ENCODE data around the gene PDCD4. TPM values are rescaled to one million over a fixed set of nuclear protein-coding genes. Genes with fewer than 3 reads are reported as not detected.

PDCD4 gene
- total RNA-seq, 4 donors from 2014 or later: 230 to 445 (median 330) TPM

- TF ChIP-seq CTCF (IDR thresholded peaks at IDR 0.05): no peak
- no peak for TF ChIP-seq POLR2A (IDR thresholded peaks at IDR 0.05)
- no peak overlapping the region for H3K4me3 ChIP-seq (ENCODE audit: low read depth, poor library complexity, severe bottlenecking)
- no peak for DNase-seq (ENCODE audit: low spot score in 2 of 2)
- intact Hi-C loops (cut with DNase I; ENCODE audit: low total_unique reads): no loop called here
Observed at GRCh38 chr10:110853921-110854605, 17.7 kb upstream of the PDCD4 start.

- no peak for TF ChIP-seq POLR2A (IDR thresholded peaks at IDR 0.05)
- TF ChIP-seq CTCF (IDR thresholded peaks at IDR 0.05): no peak
- WGBS, 2 donors: 44 to 48% methylated on average over 12 of the region's 12 CpGs
- intact Hi-C loops (cut with DNase I; ENCODE audit: low total_unique reads): no loop called here
- DNase-seq (ENCODE audit: low spot score in 2 of 2): peak; percentile 62 to 86
- H3K4me3 ChIP-seq (ENCODE audit: low read depth, poor library complexity, severe bottlenecking): no peak overlapping the region
Observed at GRCh38 chr10:110857265-110858171, 14.2 kb upstream of the PDCD4 start.

GRCh38 chr10:110858297-110858934, 13.3 kb upstream of the PDCD4 start:
- TF ChIP-seq POLR2A (IDR thresholded peaks at IDR 0.05) (no peak), CTCF (IDR thresholded peaks at IDR 0.05) (no peak)
- no peak for DNase-seq (ENCODE audit: low spot score in 2 of 2)
- intact Hi-C loops (cut with DNase I; ENCODE audit: low total_unique reads): no loop called here
- H3K4me3 ChIP-seq (ENCODE audit: low read depth, poor library complexity, severe bottlenecking): no peak overlapping the region
- 29 to 60% methylated on average over 1 of the region's 1 CpG for WGBS, 2 donors

GRCh38 chr10:110859206-110859972, 12.3 kb upstream of the PDCD4 start:
- H3K4me3 ChIP-seq (ENCODE audit: low read depth, poor library complexity, severe bottlenecking): no peak overlapping the region
- intact Hi-C loops (cut with DNase I; ENCODE audit: low total_unique reads): no loop called here
- DNase-seq (ENCODE audit: low spot score in 2 of 2): peak in 1 of 2 donors; percentile 82
- 51 to 65% methylated on average over 6 of the region's 6 CpGs for WGBS, 2 donors
- TF ChIP-seq POLR2A (IDR thresholded peaks at IDR 0.05): no peak
- no peak for TF ChIP-seq CTCF (IDR thresholded peaks at IDR 0.05)

- TF ChIP-seq POLR2A (IDR thresholded peaks at IDR 0.05) (no peak), CTCF (IDR thresholded peaks at IDR 0.05) (no peak)
- intact Hi-C loops (cut with DNase I; ENCODE audit: low total_unique reads): no loop called here
- H3K4me3 ChIP-seq (ENCODE audit: low read depth, poor library complexity, severe bottlenecking): no peak overlapping the region
- DNase-seq (ENCODE audit: low spot score in 2 of 2): peak; percentile 64 to 70
- WGBS, 2 donors: 19 to 29% methylated on average over 1 of the region's 1 CpG
Observed at GRCh38 chr10:110859973-110860376, 11.8 kb upstream of the PDCD4 start.

Data from lower leg skin (tissue), 4 donors.